HG02943 (cell line): ENCODE data around the gene FAM156A.
"Not testable (repeated sequence)": the region's sequence is repeated elsewhere in the genome, so short reads cannot be mapped to it uniquely, and the experiment has no call there.

Experiments used
- ATAC-seq: cut with Tn5 transposase; IDR thresholded peaks from one replicate; pipeline ENCODE4 v1.9.1; 2021; ENCODE audit warnings: mild to moderate bottlenecking, low read depth, moderate library complexity; ENCODE audit not compliant: unreplicated experiment

The FAM156A gene

GRCh38 chrX:52907137-52907536, 51.2 kb downstream of the FAM156A start:
- ATAC-seq, result not testable (repeated sequence)

- not testable (repeated sequence) for ATAC-seq
These were observed 52.2 kb downstream of the FAM156A start for GRCh38 chrX:52906072-52906471.

GRCh38 chrX:52905531-52905930, 52.8 kb downstream of the FAM156A start:
- ATAC-seq, result not testable (repeated sequence)
